Measurements from ENCODE around the gene PPFIBP2. TPM values are rescaled to one million over a fixed set of nuclear protein-coding genes. Genes with fewer than 3 reads are reported as not detected.

The PPFIBP2 gene
- total and polyA plus RNA-seq, 2 of the 13 experiments (the other 11 are each of a cell fraction or from before 2014, with no cell fraction given): 15.0 to 52.5 TPM

DNA sequence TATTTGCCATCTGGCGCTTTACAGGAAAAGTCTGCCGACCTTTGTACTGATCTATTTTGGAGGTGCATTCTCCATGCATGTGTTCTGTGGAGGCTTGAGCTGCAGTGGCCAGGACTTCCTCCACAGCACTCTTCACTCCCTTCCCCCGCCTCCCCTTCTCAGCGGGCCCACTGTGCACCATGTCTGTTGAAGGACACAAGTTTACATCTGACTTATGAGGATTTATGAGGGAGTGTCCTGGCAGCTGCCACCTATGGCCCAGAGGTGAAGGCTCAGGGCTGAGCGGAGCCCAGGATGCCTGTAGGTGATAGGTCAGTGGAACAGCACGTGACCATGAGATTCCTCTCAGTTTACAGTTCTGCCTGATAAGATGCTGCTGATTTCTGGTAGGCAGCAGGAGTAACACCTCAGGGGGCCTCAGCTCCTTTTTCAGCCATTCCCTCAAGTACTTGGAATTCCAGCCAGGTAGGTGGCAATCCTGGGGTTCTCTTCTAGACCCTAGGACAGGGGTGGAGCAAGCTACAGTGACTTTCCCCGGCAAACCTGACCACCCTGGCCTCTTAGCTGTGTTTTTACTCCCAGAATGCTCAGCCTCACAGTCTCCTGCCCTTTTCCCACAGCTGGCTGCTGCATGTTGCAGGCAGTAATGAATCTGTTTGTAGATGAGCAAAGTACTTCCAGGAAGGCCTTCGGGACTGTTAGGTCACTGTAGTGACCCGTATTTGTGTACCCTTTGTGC lies 59.9 kb downstream of the PPFIBP2 start (continued):
- TF ChIP-seq, protein P1, sequence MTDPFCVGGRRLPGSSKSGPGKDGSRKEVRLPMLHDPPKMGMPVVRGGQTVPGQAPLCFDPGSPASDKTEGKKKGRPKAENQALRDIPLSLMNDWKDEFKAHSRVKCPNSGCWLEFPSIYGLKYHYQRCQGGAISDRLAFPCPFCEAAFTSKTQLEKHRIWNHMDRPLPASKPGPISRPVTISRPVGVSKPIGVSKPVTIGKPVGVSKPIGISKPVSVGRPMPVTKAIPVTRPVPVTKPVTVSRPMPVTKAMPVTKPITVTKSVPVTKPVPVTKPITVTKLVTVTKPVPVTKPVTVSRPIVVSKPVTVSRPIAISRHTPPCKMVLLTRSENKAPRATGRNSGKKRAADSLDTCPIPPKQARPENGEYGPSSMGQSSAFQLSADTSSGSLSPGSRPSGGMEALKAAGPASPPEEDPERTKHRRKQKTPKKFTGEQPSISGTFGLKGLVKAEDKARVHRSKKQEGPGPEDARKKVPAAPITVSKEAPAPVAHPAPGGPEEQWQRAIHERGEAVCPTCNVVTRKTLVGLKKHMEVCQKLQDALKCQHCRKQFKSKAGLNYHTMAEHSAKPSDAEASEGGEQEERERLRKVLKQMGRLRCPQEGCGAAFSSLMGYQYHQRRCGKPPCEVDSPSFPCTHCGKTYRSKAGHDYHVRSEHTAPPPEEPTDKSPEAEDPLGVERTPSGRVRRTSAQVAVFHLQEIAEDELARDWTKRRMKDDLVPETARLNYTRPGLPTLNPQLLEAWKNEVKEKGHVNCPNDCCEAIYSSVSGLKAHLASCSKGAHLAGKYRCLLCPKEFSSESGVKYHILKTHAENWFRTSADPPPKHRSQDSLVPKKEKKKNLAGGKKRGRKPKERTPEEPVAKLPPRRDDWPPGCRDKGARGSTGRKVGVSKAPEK (CRISPR knock-in tag; IDR thresholded peaks at IDR 0.05; ENCODE audit: borderline replicate concordance): peak; percentile 95; the same call in 1 of the 2 replicates
- TF ChIP-seq ZNF256 (CRISPR knock-in tag; conservative IDR thresholded peaks at IDR 0.05) (no peak), RXRB (CRISPR knock-in tag; IDR thresholded peaks at IDR 0.05; ENCODE audit: borderline replicate concordance) (peak; percentile 86), KMT2A (CRISPR knock-in tag; IDR thresholded peaks at IDR 0.05) (no peak), HNRNPLL (IDR thresholded peaks at IDR 0.05; ENCODE audit: low read depth, low read length, poor library complexity, severe bottlenecking) (no peak), ZNF780A (CRISPR knock-in tag; IDR thresholded peaks at IDR 0.05) (peak; percentile 86; the same call in 1 of the 2 replicates), JDP2 (CRISPR knock-in tag; IDR thresholded peaks at IDR 0.05; ENCODE audit: borderline replicate concordance) (no peak), SP5 (CRISPR knock-in tag; IDR thresholded peaks at IDR 0.05; ENCODE audit: borderline replicate concordance, low read depth) (no peak; the same call in none of the 2 replicates), ZBTB4 (CRISPR knock-in tag; IDR thresholded peaks at IDR 0.05; ENCODE audit: borderline replicate concordance) (no peak), CTCF (CRISPR knock-in tag; IDR thresholded peaks at IDR 0.05) (0 out of 2 replicates have a peak, but pooled peaks have one; percentile 30), NFYC (CRISPR knock-in tag; IDR thresholded peaks at IDR 0.05) (peak; percentile 83), KLF15 (CRISPR knock-in tag; IDR thresholded peaks at IDR 0.05; ENCODE audit: borderline replicate concordance) (no peak), KLF12 (CRISPR knock-in tag; IDR thresholded peaks at IDR 0.05; ENCODE audit: borderline replicate concordance) (0 out of 2 replicates have a peak, but pooled peaks have one; percentile 48), RBAK (CRISPR knock-in tag; IDR thresholded peaks at IDR 0.05) (no peak), SP1 (IDR thresholded peaks at IDR 0.05) (no peak), SP1 (CRISPR knock-in tag; IDR thresholded peaks at IDR 0.05) (no peak), ELF3 (CRISPR knock-in tag; IDR thresholded peaks at IDR 0.05) (peak; percentile 59), SNAPC2 (CRISPR knock-in tag; IDR thresholded peaks at IDR 0.05) (no peak), TCF12 (IDR thresholded peaks at IDR 0.05) (no peak), TCF12 (CRISPR knock-in tag; IDR thresholded peaks at IDR 0.05) (peak; percentile 84), MED8 (CRISPR knock-in tag; IDR thresholded peaks at IDR 0.05; ENCODE audit: insufficient replicate concordance) (peak; percentile 50), RXRA (CRISPR knock-in tag; IDR thresholded peaks at IDR 0.05) (peak; percentile 92)
